GM12878 (cell line): ENCODE data around the gene TESK2. TPM values are rescaled to one million over a fixed set of nuclear protein-coding genes. Genes with fewer than 3 reads are reported as not detected.
A peak's percentile ranks its signal among the peaks of the same experiment; 100 is the strongest.
"Not testable (repeated sequence)": the region's sequence is repeated elsewhere in the genome, so short reads cannot be mapped to it uniquely, and the experiment has no call there.

ENCODE experiments used
- ATAC-seq: fragments of 200-7000 bp; cut with Tn5 transposase; 3 replicates; pipeline ENCODE4 v1.9.1; 2020; ENCODE audit warnings: mild to moderate bottlenecking, moderate library complexity
- BruUV-seq: library from RNA; stranded (reverse); fragments of 400-500 nt; replicated peaks from 2 replicates; lab custom pipeline; 2021; lab: Mats Ljungman, UMichigan
- CTCF ChIA-PET: fragments of 300-600 bp; sonication (Branson Sonifier 250); formaldehyde crosslinking; extraction: SDS; loops from one replicate; lab custom pipeline; 2021; ENCODE audit warnings: inconsistent platforms; lab: Yijun Ruan, JAX
- POLR2A ChIA-PET: fragments of 350-600 bp; formaldehyde crosslinking; extraction: SDS; loops from one replicate; lab custom pipeline; 2021; ENCODE audit warnings: inconsistent platforms; lab: Charles Lee
- RAD21 ChIA-PET: fragments of 300-600 bp; sonication (Branson Sonifier 250); formaldehyde crosslinking; loops from one replicate; lab custom pipeline; 2023; ENCODE audit warnings: antibody characterized with exemption; ENCODE audit not compliant: unreplicated experiment; lab: Charles Lee
- SMC1A ChIA-PET: fragments of 300-600 bp; sonication (Branson Sonifier 250); formaldehyde crosslinking; loops from one replicate; lab custom pipeline; 2023; ENCODE audit not compliant: unreplicated experiment, uncharacterized antibody; lab: Charles Lee
- DNase-seq: peaks from one replicate; pipeline ENCODE4 v3.0.0-alpha.2; 2011; ENCODE audit warnings: low read depth, low spot score
- FAIRE-seq: peaks from 3 replicates; lab custom pipeline; 2011; peaks lifted over from hg19 to GRCh38; lab: Jason Lieb, UNC
- H2AFZ ChIP-seq: 2 replicates; pipeline ENCODE4 v1.6.0; 2011; ENCODE audit warnings: low read depth, low read length, control low read depth; ENCODE audit not compliant: control insufficient read depth
- H3K27ac ChIP-seq: 2 replicates; pipeline ENCODE4 v1.5.1; 2011; ENCODE audit warnings: control low read depth; ENCODE audit not compliant: control insufficient read depth, insufficient read depth
- H3K27me3 ChIP-seq, 2 experiments: replicated peaks in 1 of 2; 2 replicates each; pipeline versions ENCODE4 v1.6.0 to v1.6.1; 2011; ENCODE audit warnings: low read length in 1 of 2; ENCODE audit not compliant: control insufficient read depth in 2 of 2, insufficient read depth in 2 of 2
- H3K36me3 ChIP-seq, 2 experiments: 2 replicates each; pipeline ENCODE4 v1.5.1; 2011; ENCODE audit warnings: low read length in 1 of 2; ENCODE audit not compliant: control insufficient read depth in 2 of 2, insufficient read depth in 2 of 2
- H3K4me1 ChIP-seq: 2 replicates; pipeline ENCODE4 v1.6.1; 2011; ENCODE audit warnings: mild to moderate bottlenecking, low read length, moderate library complexity, mixed read lengths; ENCODE audit not compliant: control insufficient read depth, insufficient read depth
- H3K4me2 ChIP-seq: 2 replicates; pipeline ENCODE4 v1.6.0; 2011; ENCODE audit warnings: control low read depth; ENCODE audit not compliant: control insufficient read depth, insufficient read depth
- H3K4me3 ChIP-seq: fragments of 200-600 bp; sonication (generic); 2 replicates; pipeline ENCODE4 v1.5.1; 2016
- H3K79me2 ChIP-seq: 2 replicates; pipeline ENCODE4 v1.6.0; 2011; ENCODE audit warnings: low read length; ENCODE audit not compliant: control insufficient read depth, insufficient read depth
- H3K9ac ChIP-seq: 2 replicates; pipeline ENCODE4 v1.8.0; 2011; ENCODE audit warnings: low read length, control low read depth, mixed read lengths; ENCODE audit not compliant: control insufficient read depth, insufficient read depth
- H3K9me3 ChIP-seq: replicated peaks from 3 replicates; pipeline ENCODE4 v1.5.1; 2011; ENCODE audit warnings: mild to moderate bottlenecking, low read length; ENCODE audit not compliant: control insufficient read depth, insufficient read depth
- H4K20me1 ChIP-seq: 2 replicates; pipeline ENCODE4 v1.6.0; 2011; ENCODE audit not compliant: control insufficient read depth, insufficient read depth
- ATF7 ChIP-seq: fragments of 450-650 bp; IDR thresholded peaks from 2 replicates; pipeline ENCODE4 v1.6.1; 2016; ENCODE audit warnings: low read depth, mild to moderate bottlenecking
- BCL3 ChIP-seq: IDR thresholded peaks from 2 replicates; pipeline ENCODE4 v1.6.1; 2011; ENCODE audit warnings: borderline replicate concordance, low read depth, mild to moderate bottlenecking, moderate library complexity, low read length; ENCODE audit not compliant: insufficient read depth, poor library complexity, severe bottlenecking
- CBFB ChIP-seq: IDR thresholded peaks from 2 replicates; pipeline ENCODE4 v1.6.1; 2016; ENCODE audit warnings: antibody characterized with exemption, low read depth
- CREM ChIP-seq: IDR thresholded peaks from 2 replicates; pipeline ENCODE4 v1.6.1; 2014; ENCODE audit warnings: antibody characterized with exemption, low read depth
- EED ChIP-seq: sonication (generic); IDR thresholded peaks from 2 replicates; pipeline ENCODE4 v1.6.1; 2016; ENCODE audit warnings: antibody characterized with exemption, low read depth
- FOXM1 ChIP-seq: IDR thresholded peaks from 2 replicates; pipeline ENCODE4 v1.6.1; 2012; ENCODE audit warnings: low read depth, mild to moderate bottlenecking, inconsistent platforms, low read length, moderate library complexity
- HDGF ChIP-seq: fragments of 450-650 bp; IDR thresholded peaks from 2 replicates; pipeline ENCODE4 v1.6.1; 2016; ENCODE audit warnings: antibody characterized with exemption
- IKZF2 ChIP-seq, 2 experiments: fragments of 450-650 bp; IDR thresholded peaks; 2 replicates each; pipeline ENCODE4 v1.6.1; 2017; ENCODE audit warnings: mild to moderate bottlenecking in 2 of 2, moderate library complexity in 2 of 2
- MEF2A ChIP-seq: IDR thresholded peaks from 2 replicates; pipeline ENCODE4 v1.6.1; 2011; ENCODE audit warnings: low read depth, mild to moderate bottlenecking, low read length, moderate library complexity; ENCODE audit not compliant: insufficient read depth
- MEF2B ChIP-seq: fragments of 450-650 bp; IDR thresholded peaks from 2 replicates; pipeline ENCODE4 v1.6.1; 2018; ENCODE audit warnings: mild to moderate bottlenecking, moderate library complexity; ENCODE audit not compliant: partially characterized antibody, poor library complexity, severe bottlenecking
- MLLT1 ChIP-seq: fragments of 450-650 bp; IDR thresholded peaks from 2 replicates; pipeline ENCODE4 v1.6.1; 2016; ENCODE audit warnings: mild to moderate bottlenecking
- MTA2 ChIP-seq: fragments of 450-650 bp; IDR thresholded peaks from 2 replicates; pipeline ENCODE4 v1.6.1; 2016; ENCODE audit warnings: low read depth, mild to moderate bottlenecking, moderate library complexity
- MTA3 ChIP-seq: IDR thresholded peaks from 2 replicates; pipeline ENCODE4 v1.6.1; 2012; ENCODE audit warnings: low read length, inconsistent platforms, borderline replicate concordance
- NBN ChIP-seq: fragments of 450-650 bp; IDR thresholded peaks from 2 replicates; pipeline ENCODE4 v1.6.1; 2016
- NR2F1 ChIP-seq: fragments of 450-650 bp; conservative IDR thresholded peaks from 2 replicates; pipeline ENCODE4 v1.6.1; 2017; ENCODE audit warnings: mild to moderate bottlenecking
- RELA ChIP-seq: fragments of 450-650 bp; IDR thresholded peaks from 2 replicates; pipeline ENCODE4 v1.8.0; 2014; ENCODE audit warnings: borderline replicate concordance; ENCODE audit not compliant: partially characterized antibody
- RUNX3 ChIP-seq: IDR thresholded peaks from 2 replicates; pipeline ENCODE4 v1.6.1; 2012; ENCODE audit warnings: low read length, inconsistent platforms
- TBL1XR1 ChIP-seq: IDR thresholded peaks from 2 replicates; pipeline ENCODE4 v1.6.1; 2012; ENCODE audit warnings: low read depth, low read length, improper control_type of control experiment
- ZBED1 ChIP-seq: IDR thresholded peaks from 2 replicates; pipeline ENCODE4 v1.6.1; 2016; ENCODE audit warnings: borderline replicate concordance
- ZNF217 ChIP-seq: fragments of 450-650 bp; IDR thresholded peaks from 2 replicates; pipeline ENCODE4 v1.6.1; 2017; ENCODE audit warnings: antibody characterized with exemption, mild to moderate bottlenecking
- ZNF384 ChIP-seq: IDR thresholded peaks from 2 replicates; pipeline ENCODE4 v1.6.1; 2012; ENCODE audit warnings: low read depth, mild to moderate bottlenecking, low read length, improper control_type of control experiment, borderline replicate concordance
- WGBS: methylation state at CpG from one replicate; pipeline ENCODE4 v1.1.6; 2016; ENCODE audit warnings: low lambda C conversion rate; ENCODE audit not compliant: insufficient replicate concordance, insufficient coverage; ENCODE audit errors: missing lambda C conversion rate; 5-methylcytosine and 5-hydroxymethylcytosine counted together
- in situ Hi-C: fragments of 300-500 bp; cut with MboI; formaldehyde crosslinking; loops from 9 replicates; pipeline ENCODE4 v1.14.3; 2018; ENCODE audit warnings: mixed read lengths
- intact Hi-C: fragments of 100-400 bp; cut with micrococcal nuclease; formaldehyde crosslinking; loops from one replicate; pipeline ENCODE4 v1.14.2; 2022; ENCODE audit not compliant: unreplicated experiment
- polyA plus RNA-seq, 11 experiments: library from polyadenylated mRNA; depleted of rRNA in 4 of 11; unstranded in 6 of 11; stranded (reverse) in 5 of 11; fragments of >200 nt; fragmentation: Nextera tagmentation in 4 of 11; fragmentation: Illumina TruSeq in 1 of 11; extraction: Ambion mirVana in 4 of 11; extraction: Trizol in 1 of 11; gene quantifications; 1 replicate in 1 of 11; 2 replicates in 10 of 11; pipeline versions ENCODE4 v1.2.1 to v1.2.3, GENCODE V29; 2011 to 2016; ENCODE audit warnings: inconsistent platforms in 2 of 11, missing spikeins in 2 of 11, low read depth in 1 of 11
- total RNA-seq, 4 experiments: library from RNA; depleted of rRNA in 3 of 4; stranded (reverse); fragments of >200 nt in 3 of 4; fragmentation: Illumina TruSeq in 1 of 4; extraction: Trizol in 1 of 4; gene quantifications; 2 replicates each; pipeline versions ENCODE4 v1.2.1 to v1.2.3, GENCODE V29; 2013 to 2021
- TF ChIP-seq, protein P1 (sequence below): fragments of 450-650 bp; IDR thresholded peaks from 2 replicates; pipeline ENCODE4 v1.6.1; 2016; ENCODE audit warnings: mild to moderate bottlenecking

TESK2 gene
- total and polyA plus RNA-seq, 10 of the 15 experiments (the other 5 are each of a cell fraction or from before 2014, with no cell fraction given) = 2.2 to 10.0 (median 5.7) TPM

- FAIRE-seq, H3K9ac ChIP-seq, H2AFZ ChIP-seq, in situ Hi-C loops, H3K27ac ChIP-seq, BruUV-seq, H3K4me3 ChIP-seq, H3K9me3 ChIP-seq, H3K36me3 ChIP-seq, H4K20me1 ChIP-seq, H3K27me3 ChIP-seq, H3K79me2 ChIP-seq: not testable (repeated sequence)
- Histone ChIP-seq H3K4me1 (peaks cover 36% of the 10 kb centered on the region), H3K4me2 (peak overlapping the region; percentile 44; the same call in 1 of the 2 replicates)
- peak; percentile 79 for ATAC-seq
- POLR2A ChIA-PET = interaction anchor here (0.6 to 1.3 kb wide), 4 partner anchors 21 to 77 kb away, joined by 3 to 5 read pairs (median 3); no protein-coding TSS in a partner anchor
- 0% methylated on average over 9 of the region's 9 CpGs for WGBS
- intact Hi-C loops = loop anchor here (1.0 kb wide), 1 partner anchor 24 kb away; the partner anchor contains the start of gene TESK2
- peak; percentile 37 for DNase-seq
- RAD21 ChIA-PET = interaction anchor here (1.1 to 1.3 kb wide), 2 partner anchors 54 to 164 kb away, joined by 3 read pairs; no protein-coding TSS in a partner anchor
- SMC1A ChIA-PET = interaction anchor here (0.8 to 5.0 kb wide), 5 partner anchors 19 to 102 kb away, joined by 3 to 37 read pairs (median 6); partner anchors contain the start of gene TESK2
- CTCF ChIA-PET = interaction anchor here (0.7 to 4.7 kb wide), 3 partner anchors 24 to 118 kb away, joined by 3 to 47 read pairs (median 5); partner anchors contain the start of gene TESK2
- TF ChIP-seq RUNX3 (peak; percentile 93), CREM (peak; percentile 56; the same call in 1 of the 2 replicates), BCL3 (peak; percentile 11), TBL1XR1 (0 out of 2 replicates have a peak, but pooled peaks have one; percentile 39), RELA (peak; percentile 55), HDGF (0 out of 2 replicates have a peak, but pooled peaks have one; percentile 44), MTA3 (0 out of 2 replicates have a peak, but pooled peaks have one; percentile 44), MEF2B (peak; percentile 88), CBFB (peak; percentile 22; the same call in 1 of the 2 replicates), IKZF2 (IDR thresholded peaks at IDR 0.05) (peak; percentile 65 to 67; a peak in 2 of 4 replicates), MTA2 (peak; percentile 88), MEF2A (peak; percentile 41; the same call in 1 of the 2 replicates), MLLT1 (peak; percentile 82), FOXM1 (peak; percentile 59; the same call in 1 of the 2 replicates), NR2F1 (peak; percentile 87), ZNF384 (peak; percentile 77), ATF7 (peak; percentile 80), NBN (peak; percentile 76; the same call in 1 of the 2 replicates), EED (0 out of 2 replicates have a peak, but pooled peaks have one; percentile 53), ZNF217 (peak; percentile 67; the same call in 1 of the 2 replicates), ZBED1 (0 out of 2 replicates have a peak, but pooled peaks have one; percentile 27)
- TF ChIP-seq, protein P1, sequence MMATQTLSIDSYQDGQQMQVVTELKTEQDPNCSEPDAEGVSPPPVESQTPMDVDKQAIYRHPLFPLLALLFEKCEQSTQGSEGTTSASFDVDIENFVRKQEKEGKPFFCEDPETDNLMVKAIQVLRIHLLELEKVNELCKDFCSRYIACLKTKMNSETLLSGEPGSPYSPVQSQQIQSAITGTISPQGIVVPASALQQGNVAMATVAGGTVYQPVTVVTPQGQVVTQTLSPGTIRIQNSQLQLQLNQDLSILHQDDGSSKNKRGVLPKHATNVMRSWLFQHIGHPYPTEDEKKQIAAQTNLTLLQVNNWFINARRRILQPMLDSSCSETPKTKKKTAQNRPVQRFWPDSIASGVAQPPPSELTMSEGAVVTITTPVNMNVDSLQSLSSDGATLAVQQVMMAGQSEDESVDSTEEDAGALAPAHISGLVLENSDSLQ = 0 out of 2 replicates have a peak, but pooled peaks have one; percentile 27
These were observed 23.6 kb downstream of the TESK2 start for GRCh38 chr1:45467353-45467752.
